ENCODE data around the gene CYP4A22.
"Not testable (repeated sequence)": the region's sequence is repeated elsewhere in the genome, so short reads cannot be mapped to it uniquely, and the experiment has no call there.

Gene CYP4A22

DNA sequence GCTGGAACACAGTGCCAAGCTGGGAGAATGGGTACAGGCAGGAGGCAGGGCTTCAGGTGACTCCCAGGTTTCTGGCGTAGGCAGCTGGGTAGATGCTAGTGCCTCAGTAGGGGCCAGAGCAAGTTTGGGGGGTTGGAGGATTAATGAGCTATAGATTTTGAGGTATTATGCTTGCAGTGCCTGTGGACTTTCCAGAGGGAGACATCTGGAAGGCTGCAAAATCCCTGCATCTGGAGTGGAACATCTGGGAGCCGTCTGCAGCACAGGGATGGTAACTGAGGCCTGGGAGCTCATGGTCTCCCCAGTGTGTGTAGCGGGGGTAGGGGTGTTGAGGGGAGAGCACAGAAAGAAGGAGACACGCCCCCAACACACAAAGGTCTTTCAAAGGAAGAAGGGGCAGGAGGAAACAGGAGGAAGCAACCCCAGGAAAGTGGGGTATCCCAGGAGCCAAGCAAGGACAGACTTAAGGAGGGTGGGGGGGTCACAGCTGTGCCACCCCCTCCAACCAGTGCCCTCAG is 54.8 kb downstream of the CYP4A22 start:
- no peak overlapping the region for H3K27ac ChIP-seq
- TF ChIP-seq ZFX (IDR thresholded peaks at IDR 0.05; ENCODE audit: borderline replicate concordance) = no peak
- TF ChIP-seq, protein P1, sequence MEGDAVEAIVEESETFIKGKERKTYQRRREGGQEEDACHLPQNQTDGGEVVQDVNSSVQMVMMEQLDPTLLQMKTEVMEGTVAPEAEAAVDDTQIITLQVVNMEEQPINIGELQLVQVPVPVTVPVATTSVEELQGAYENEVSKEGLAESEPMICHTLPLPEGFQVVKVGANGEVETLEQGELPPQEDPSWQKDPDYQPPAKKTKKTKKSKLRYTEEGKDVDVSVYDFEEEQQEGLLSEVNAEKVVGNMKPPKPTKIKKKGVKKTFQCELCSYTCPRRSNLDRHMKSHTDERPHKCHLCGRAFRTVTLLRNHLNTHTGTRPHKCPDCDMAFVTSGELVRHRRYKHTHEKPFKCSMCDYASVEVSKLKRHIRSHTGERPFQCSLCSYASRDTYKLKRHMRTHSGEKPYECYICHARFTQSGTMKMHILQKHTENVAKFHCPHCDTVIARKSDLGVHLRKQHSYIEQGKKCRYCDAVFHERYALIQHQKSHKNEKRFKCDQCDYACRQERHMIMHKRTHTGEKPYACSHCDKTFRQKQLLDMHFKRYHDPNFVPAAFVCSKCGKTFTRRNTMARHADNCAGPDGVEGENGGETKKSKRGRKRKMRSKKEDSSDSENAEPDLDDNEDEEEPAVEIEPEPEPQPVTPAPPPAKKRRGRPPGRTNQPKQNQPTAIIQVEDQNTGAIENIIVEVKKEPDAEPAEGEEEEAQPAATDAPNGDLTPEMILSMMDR (IDR thresholded peaks at IDR 0.05) = no peak

DNA sequence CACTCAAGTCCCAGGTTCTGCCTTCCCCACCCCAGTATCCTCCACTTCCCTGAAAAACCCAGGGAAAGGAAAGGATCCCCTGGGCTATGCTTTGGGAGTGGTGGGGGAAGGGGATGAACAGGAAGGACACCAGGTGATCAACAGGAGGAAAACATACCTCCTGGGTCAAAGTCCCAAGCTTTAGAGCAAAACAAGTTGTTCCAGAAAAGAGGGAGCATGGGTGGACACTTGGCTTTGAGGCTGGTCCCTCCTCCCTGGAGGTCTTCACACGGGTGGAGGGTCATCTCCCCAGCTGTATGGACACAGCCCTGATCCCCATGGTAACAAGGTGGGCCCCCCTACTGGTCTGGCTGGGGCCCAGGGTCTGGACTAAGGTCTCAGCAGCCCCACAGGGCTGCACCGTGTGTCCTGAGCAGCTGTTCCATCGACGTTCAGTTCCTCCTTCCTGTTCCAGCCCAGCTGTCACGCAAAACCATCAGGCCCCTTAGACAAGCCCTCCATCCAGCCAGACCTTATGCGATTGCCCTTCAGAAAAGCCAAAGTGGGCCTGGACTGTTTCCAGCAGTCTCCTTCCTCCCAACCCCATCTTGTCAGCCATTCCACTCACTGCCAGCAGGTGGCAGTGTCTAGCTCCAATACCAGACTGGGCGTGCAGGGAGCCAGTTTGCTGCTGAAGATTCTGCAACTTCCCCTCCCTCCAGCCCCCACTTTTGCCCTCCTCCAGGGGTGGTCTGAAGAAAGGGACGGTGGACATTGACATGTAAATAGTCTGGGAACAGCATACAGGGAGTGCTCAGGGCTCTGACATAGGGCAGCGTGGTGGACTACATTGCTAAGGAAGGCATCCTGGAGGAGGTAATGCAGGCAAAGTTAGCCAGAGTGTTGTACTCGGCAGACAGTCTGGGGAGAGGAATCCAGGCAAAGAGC is 55.5 kb downstream of the CYP4A22 start:
- no peak for TF ChIP-seq ZFX (IDR thresholded peaks at IDR 0.05; ENCODE audit: borderline replicate concordance)
- TF ChIP-seq, protein P1 (IDR thresholded peaks at IDR 0.05) = peak; percentile 96
- no peak overlapping the region for H3K27ac ChIP-seq

DNA sequence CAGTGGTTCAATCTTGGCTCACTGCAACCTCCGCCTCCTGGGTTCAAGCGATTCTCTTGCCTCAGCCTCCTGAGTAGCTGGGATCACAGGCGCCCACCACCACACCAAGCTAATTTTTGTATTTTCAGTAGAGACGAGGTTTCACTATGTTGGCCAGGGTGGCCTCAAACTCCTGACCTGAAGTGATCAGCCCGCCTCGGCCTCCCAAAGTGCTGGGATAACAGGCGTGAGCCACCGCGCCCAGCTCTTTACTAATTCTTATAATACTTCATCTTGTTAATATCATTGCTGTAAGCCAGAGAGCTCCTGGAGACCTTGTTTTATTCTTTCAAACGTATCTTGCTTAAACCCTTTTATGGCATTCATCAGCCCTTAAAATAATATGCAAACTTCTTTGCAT is 56.3 kb downstream of the CYP4A22 start:
- not testable (repeated sequence) for H3K27ac ChIP-seq

DNA sequence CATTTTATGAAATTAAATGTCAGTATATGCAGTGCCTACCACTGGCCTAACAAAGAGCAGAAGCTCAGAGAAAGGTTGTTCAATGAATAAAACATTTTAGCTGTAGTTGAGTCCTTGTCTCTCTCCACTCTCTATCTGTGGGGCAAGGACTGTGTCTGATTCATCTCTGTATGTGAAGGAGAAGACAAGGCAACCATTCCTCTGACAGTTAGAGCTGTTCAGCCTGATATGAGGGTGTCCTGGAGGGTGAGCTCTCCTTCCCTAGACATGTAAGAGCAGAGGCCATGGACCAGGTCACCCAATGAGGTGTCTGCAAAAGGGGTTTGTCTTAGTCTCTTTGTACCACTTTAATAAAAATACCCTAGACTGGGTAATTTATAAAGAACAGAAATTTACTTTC is 57.1 kb downstream of the CYP4A22 start:
- no peak for TF ChIP-seq ZFX (IDR thresholded peaks at IDR 0.05; ENCODE audit: borderline replicate concordance)
- TF ChIP-seq, protein P1 (IDR thresholded peaks at IDR 0.05) = no peak
- no peak overlapping the region for H3K27ac ChIP-seq

DNA sequence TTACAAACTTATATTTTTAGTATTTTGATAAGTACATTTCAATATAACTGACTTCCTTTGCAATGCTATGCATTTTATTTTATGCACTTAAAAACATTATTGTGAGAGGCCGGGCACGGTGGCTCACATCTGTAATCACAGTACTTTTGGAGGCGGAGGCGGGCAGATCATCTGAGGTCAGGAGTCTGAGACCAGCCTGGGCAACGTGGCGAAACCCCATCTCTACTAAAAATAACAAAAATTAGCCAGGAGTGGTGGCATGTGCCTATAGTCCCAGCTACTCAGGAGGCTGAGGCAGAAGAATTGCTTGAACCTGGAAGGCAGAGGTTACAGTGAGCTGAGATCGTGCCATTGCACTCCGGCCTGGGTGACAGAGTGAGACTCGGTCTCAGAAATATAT is 58.7 kb downstream of the CYP4A22 start:
- not testable (repeated sequence) for H3K27ac ChIP-seq

DNA sequence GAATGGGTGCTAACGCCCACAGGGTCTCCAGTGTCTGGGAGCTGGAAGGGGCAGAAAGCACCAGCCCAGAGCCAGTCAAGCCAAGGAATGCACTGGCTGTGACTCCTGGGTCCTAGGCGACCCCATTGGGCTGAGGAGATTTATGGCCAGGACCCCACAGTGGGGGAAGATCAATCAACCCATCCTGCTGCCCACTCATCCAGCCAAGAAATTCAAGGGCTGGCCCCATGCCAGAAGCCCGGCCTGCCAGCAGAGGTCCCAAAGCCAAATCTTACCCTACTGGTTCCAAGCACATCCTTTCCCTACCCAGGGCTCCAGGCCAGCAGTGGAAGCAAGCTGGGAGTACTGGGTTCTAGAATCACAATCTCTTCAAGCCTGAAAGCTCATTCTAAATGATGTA is 59.4 kb downstream of the CYP4A22 start:
- TF ChIP-seq ZFX (IDR thresholded peaks at IDR 0.05; ENCODE audit: borderline replicate concordance) = no peak
- TF ChIP-seq, protein P1 (IDR thresholded peaks at IDR 0.05) = no peak

DNA sequence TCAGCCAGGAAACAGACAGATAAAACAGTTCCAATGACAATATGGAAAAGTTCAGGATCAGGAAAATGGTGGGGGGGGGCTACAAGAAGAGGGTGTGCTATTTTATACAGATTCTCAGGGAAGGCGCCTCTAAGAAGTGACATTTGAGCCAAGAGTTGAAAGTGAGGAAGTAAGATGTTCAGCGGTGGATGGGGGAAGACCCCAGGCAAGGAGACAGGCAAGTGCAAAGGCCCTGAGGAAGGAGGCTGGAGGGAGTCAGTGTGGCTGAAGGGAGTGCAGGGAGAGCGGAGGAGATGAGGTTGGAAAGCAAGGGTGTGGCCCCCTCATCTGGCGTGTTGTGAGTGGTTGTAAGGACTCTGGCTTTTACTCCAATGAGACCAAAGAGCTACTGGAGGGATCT is 61.0 kb downstream of the CYP4A22 start:
- TF ChIP-seq, protein P1 (IDR thresholded peaks at IDR 0.05) = no peak
- TF ChIP-seq ZFX (IDR thresholded peaks at IDR 0.05; ENCODE audit: borderline replicate concordance) = no peak
- no peak overlapping the region for H3K27ac ChIP-seq

More for the DNA sequence above, 59.4 kb downstream of the CYP4A22 start:
- H3K27ac ChIP-seq = no peak overlapping the region

Data from 22Rv1 (cell line).